ENCODE results near the gene RNF212.

The RNF212 gene

GRCh38 chr4:1036095-1036494, 77.3 kb downstream of the RNF212 start:
- no peak for DNase-seq (ENCODE audit: low read depth in 2 of 2)

GRCh38 chr4:1035510-1035909, 77.9 kb downstream of the RNF212 start:
- DNase-seq (ENCODE audit: low read depth in 2 of 2): no peak

GRCh38 chr4:1033840-1034551, 79.4 kb downstream of the RNF212 start:
- no peak for DNase-seq (ENCODE audit: low read depth in 2 of 2)

- DNase-seq (ENCODE audit: low read depth in 2 of 2): no peak
Measured at GRCh38 chr4:1032861-1033260, 80.5 kb downstream of the RNF212 start.

- DNase-seq (ENCODE audit: low read depth in 2 of 2): no peak
Measured at GRCh38 chr4:1031956-1032795, 81.2 kb downstream of the RNF212 start.

- DNase-seq (ENCODE audit: low read depth in 2 of 2): no peak
Measured at GRCh38 chr4:1031346-1031745, 82.0 kb downstream of the RNF212 start.

GRCh38 chr4:1030559-1030958, 82.8 kb downstream of the RNF212 start:
- no peak for DNase-seq (ENCODE audit: low read depth in 2 of 2)

- no peak for DNase-seq (ENCODE audit: low read depth in 2 of 2)
Measured at GRCh38 chr4:1030031-1030430, 83.3 kb downstream of the RNF212 start.

- DNase-seq (ENCODE audit: low read depth in 2 of 2): no peak
Measured at GRCh38 chr4:1029529-1029928, 83.8 kb downstream of the RNF212 start.

GRCh38 chr4:1028574-1029220, 84.7 kb downstream of the RNF212 start:
- no peak for DNase-seq (ENCODE audit: low read depth in 2 of 2)

- DNase-seq (ENCODE audit: low read depth in 2 of 2): no peak
Measured at GRCh38 chr4:1027915-1028238, 85.5 kb downstream of the RNF212 start.

GRCh38 chr4:1027219-1027914, 86.0 kb downstream of the RNF212 start:
- DNase-seq (ENCODE audit: low read depth in 2 of 2): no peak

GRCh38 chr4:1026115-1026514, 87.2 kb downstream of the RNF212 start:
- no peak for DNase-seq (ENCODE audit: low read depth in 2 of 2)

- DNase-seq (ENCODE audit: low read depth in 2 of 2): no peak
Measured at GRCh38 chr4:1024882-1025545, 88.3 kb downstream of the RNF212 start.

- DNase-seq (ENCODE audit: low read depth in 2 of 2): no peak
Measured at GRCh38 chr4:1023895-1024740, 89.2 kb downstream of the RNF212 start.

- DNase-seq (ENCODE audit: low read depth in 2 of 2): no peak
Measured at GRCh38 chr4:1023075-1023640, 90.2 kb downstream of the RNF212 start.

GRCh38 chr4:1022739-1023066, 90.7 kb downstream of the RNF212 start:
- no peak for DNase-seq (ENCODE audit: low read depth in 2 of 2)

GRCh38 chr4:1022051-1022738, 91.2 kb downstream of the RNF212 start:
- DNase-seq (ENCODE audit: low read depth in 2 of 2): no peak

Measured in stimulated activated CD8-positive, alpha-beta memory T cell treated with anti-CD3 and anti-CD28 coated beads, Interleukin-2, amount 100 ng/mL, for 1 hour (primary cell).